ENCODE measurements around the gene SLC7A4. TPM values are rescaled to one million over a fixed set of nuclear protein-coding genes. Genes with fewer than 3 reads are reported as not detected.

SLC7A4 gene
- total RNA-seq, 2 experiments from 2014 or later: not detected

GRCh38 chr22:21026783-21027692 is 5.3 kb downstream of the SLC7A4 start:
- H3K27ac Mint-ChIP-seq: no peak overlapping the region
- DNase-seq (no peak), ATAC-seq (no peak)
- H3K36me3 Mint-ChIP-seq (ENCODE audit: low read depth): no peaks in the 10 kb centered on the region
- POLR2A ChIA-PET: no interaction called here
- peaks cover 13% of the 10 kb centered on the region for H3K27me3 Mint-ChIP-seq
- peaks cover 12% of the 10 kb centered on the region for H3K4me1 Mint-ChIP-seq (ENCODE audit: low read depth)
- no peak overlapping the region for H3K4me3 Mint-ChIP-seq
- intact Hi-C loops (cut with micrococcal nuclease): no loop called here
- no peaks in the 10 kb centered on the region for H3K9me3 Mint-ChIP-seq
- TF ChIP-seq, protein P1, sequence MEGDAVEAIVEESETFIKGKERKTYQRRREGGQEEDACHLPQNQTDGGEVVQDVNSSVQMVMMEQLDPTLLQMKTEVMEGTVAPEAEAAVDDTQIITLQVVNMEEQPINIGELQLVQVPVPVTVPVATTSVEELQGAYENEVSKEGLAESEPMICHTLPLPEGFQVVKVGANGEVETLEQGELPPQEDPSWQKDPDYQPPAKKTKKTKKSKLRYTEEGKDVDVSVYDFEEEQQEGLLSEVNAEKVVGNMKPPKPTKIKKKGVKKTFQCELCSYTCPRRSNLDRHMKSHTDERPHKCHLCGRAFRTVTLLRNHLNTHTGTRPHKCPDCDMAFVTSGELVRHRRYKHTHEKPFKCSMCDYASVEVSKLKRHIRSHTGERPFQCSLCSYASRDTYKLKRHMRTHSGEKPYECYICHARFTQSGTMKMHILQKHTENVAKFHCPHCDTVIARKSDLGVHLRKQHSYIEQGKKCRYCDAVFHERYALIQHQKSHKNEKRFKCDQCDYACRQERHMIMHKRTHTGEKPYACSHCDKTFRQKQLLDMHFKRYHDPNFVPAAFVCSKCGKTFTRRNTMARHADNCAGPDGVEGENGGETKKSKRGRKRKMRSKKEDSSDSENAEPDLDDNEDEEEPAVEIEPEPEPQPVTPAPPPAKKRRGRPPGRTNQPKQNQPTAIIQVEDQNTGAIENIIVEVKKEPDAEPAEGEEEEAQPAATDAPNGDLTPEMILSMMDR (IDR thresholded peaks at IDR 0.05): no peak
- CTCF ChIA-PET: interaction anchor here (1.2 kb wide), 1 partner anchor 69 kb away, joined by 3 read pairs; no protein-coding TSS in a partner anchor

DNA sequence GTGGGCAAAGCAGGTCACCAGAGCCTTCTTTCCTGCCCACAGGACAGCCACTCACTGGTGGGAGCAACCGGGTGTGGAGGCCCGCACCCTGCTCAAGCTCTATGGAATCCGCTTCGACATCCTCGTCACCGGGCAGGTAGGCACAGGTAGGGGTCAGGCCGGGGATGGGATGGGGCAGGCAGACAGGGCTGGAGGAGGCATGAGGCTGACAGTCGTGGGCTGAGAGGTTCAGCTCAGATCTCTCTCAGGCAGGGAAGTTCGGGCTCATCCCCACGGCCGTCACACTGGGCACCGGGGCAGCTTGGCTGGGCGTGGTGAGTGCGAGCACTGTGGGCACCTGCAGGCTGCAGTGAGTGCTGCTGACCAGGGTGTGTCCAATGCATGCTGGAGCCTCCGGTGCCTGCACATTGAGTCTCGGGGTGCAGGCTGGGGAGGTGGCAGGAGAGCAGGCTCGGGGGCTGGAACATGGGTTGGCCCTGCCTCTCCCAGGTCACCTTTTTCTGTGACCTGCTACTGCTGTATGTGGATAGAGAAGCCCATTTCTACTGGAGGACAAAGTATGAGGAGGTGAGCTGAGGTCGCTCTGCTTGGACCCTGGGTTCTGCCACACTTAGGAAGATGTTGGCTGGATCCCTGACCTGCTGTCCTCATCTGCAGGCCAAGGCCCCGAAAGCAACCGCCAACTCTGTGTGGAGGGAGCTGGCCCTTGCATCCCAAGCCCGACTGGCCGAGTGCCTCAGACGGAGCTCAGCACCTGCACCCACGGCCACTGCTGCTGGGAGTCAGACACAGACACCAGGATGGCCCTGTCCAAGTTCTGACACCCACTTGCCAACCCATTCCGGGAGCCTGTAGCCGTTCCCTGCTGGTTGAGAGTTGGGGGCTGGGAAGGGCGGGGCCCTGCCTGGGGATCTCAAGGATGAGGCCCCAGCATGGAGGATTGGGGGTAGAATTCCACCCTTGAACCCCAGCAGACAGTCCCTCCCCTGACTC is 6.3 kb downstream of the SLC7A4 start:
- intact Hi-C loops (cut with micrococcal nuclease): no loop called here
- peaks cover 9% of the 10 kb centered on the region for H3K27me3 Mint-ChIP-seq
- TF ChIP-seq, protein P1 (IDR thresholded peaks at IDR 0.05): no peak
- peak overlapping the region; percentile 63 for H3K27ac Mint-ChIP-seq
- ChIA-PET CTCF (interaction anchor here (1.2 kb wide), 1 partner anchor 68 kb away, joined by 3 read pairs; no protein-coding TSS in a partner anchor), POLR2A (no interaction called here)
- no peak overlapping the region for H3K4me3 Mint-ChIP-seq
- peaks cover 12% of the 10 kb centered on the region for H3K4me1 Mint-ChIP-seq (ENCODE audit: low read depth)
- no peaks in the 10 kb centered on the region for H3K9me3 Mint-ChIP-seq
- ATAC-seq: no peak
- no peaks in the 10 kb centered on the region for H3K36me3 Mint-ChIP-seq (ENCODE audit: low read depth)
- DNase-seq: no peak

GRCh38 chr22:21025266-21025665 is 7.1 kb downstream of the SLC7A4 start:
- H3K27me3 Mint-ChIP-seq: peaks cover 2% of the 10 kb centered on the region
- peaks cover 12% of the 10 kb centered on the region for H3K4me1 Mint-ChIP-seq (ENCODE audit: low read depth)
- H3K4me3 Mint-ChIP-seq: no peak overlapping the region
- no peaks in the 10 kb centered on the region for H3K9me3 Mint-ChIP-seq
- TF ChIP-seq, protein P1 (IDR thresholded peaks at IDR 0.05): no peak
- POLR2A ChIA-PET: no interaction called here
- no peaks in the 10 kb centered on the region for H3K36me3 Mint-ChIP-seq (ENCODE audit: low read depth)
- DNase-seq (peak; percentile 56), ATAC-seq (peak; percentile 73)
- intact Hi-C loops (cut with micrococcal nuclease): no loop called here
- CTCF ChIA-PET: no interaction called here
- H3K27ac Mint-ChIP-seq: peak overlapping the region; percentile 63

GRCh38 chr22:21022955-21023614 is 9.3 kb downstream of the SLC7A4 start:
- Mint-ChIP-seq H3K27me3 (no peaks in the 10 kb centered on the region), H3K4me1 (ENCODE audit: low read depth) (peaks cover 12% of the 10 kb centered on the region), H3K9me3 (no peaks in the 10 kb centered on the region), H3K4me3 (no peak overlapping the region), H3K27ac (no peak overlapping the region), H3K36me3 (ENCODE audit: low read depth) (no peaks in the 10 kb centered on the region)
- TF ChIP-seq, protein P1 (IDR thresholded peaks at IDR 0.05): no peak
- POLR2A ChIA-PET: no interaction called here
- no peak for DNase-seq
- intact Hi-C loops (cut with micrococcal nuclease): no loop called here
- no peak for ATAC-seq
- CTCF ChIA-PET: interaction anchor here (1.2 kb wide), 1 partner anchor 84 kb away, joined by 3 read pairs; no protein-coding TSS in a partner anchor

Measured in activated CD8-positive, alpha-beta T cell treated with anti-CD3 and anti-CD28 coated beads for 36 hours (primary cell).